GM10248 (cell line): Measurements from ENCODE around the gene FGF1.

ENCODE experiments used
- CTCF ChIA-PET: fragments of 300-600 bp; sonication (Branson Sonifier 250); formaldehyde crosslinking; extraction: SDS; loops from one replicate; lab custom pipeline; 2021; ENCODE audit warnings: antibody characterized with exemption; lab: Yijun Ruan, JAX
- POLR2A ChIA-PET: fragments of 350-650 bp; sonication (Branson Sonifier 250); formaldehyde crosslinking; extraction: SDS; loops from one replicate; lab custom pipeline; 2020; ENCODE audit warnings: antibody characterized with exemption; lab: Yijun Ruan, JAX
- DNase-seq: peaks from one replicate; pipeline ENCODE4 v3.0.0; 2012; ENCODE audit errors: extremely low spot score
- TF ChIP-seq, protein P1 (sequence below): IDR thresholded peaks from 2 replicates; pipeline ENCODE4 v1.5.1; 2012; ENCODE audit warnings: mild to moderate bottlenecking, low read depth; ENCODE audit errors: extremely low read depth, missing control alignments, control extremely low read depth

Gene FGF1

DNA sequence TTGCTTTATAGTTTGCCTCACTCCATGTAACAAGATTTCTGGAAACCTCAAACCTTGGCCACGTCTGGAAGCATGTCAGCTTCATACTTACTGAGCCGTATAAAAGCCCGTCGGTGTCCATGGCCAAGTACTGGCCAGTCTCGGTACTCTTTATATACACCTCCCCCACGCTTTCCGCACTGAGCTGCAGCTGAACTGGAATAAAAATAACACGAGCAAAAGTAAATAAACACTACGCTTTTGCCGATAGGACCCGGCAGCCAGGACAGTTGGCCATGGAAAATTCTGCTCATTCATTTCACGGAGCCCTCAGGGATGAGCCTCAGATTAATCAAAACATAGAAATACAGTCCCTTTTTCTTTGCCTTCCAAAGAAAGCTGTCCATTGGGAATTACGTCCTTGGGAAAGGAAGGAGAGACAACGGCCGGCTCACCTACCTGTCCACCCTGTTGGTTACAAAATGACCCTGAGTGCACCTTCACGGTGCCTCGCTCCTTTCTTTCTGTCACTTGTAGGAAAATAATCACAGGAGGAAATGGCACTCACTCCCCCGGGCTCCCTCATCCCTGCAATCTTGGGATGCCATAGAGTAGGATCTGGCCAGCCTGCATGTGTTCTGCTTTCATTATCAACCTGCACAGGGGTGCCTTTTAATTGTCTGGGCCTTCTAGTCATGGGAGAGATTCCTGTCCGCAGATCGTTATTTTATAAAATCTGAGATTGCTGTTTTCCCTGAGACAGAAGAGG lies 85.1 kb downstream of the FGF1 start:
- ChIA-PET CTCF (no interaction called here), POLR2A (no interaction called here)
- no peak for DNase-seq
- TF ChIP-seq, protein P1, sequence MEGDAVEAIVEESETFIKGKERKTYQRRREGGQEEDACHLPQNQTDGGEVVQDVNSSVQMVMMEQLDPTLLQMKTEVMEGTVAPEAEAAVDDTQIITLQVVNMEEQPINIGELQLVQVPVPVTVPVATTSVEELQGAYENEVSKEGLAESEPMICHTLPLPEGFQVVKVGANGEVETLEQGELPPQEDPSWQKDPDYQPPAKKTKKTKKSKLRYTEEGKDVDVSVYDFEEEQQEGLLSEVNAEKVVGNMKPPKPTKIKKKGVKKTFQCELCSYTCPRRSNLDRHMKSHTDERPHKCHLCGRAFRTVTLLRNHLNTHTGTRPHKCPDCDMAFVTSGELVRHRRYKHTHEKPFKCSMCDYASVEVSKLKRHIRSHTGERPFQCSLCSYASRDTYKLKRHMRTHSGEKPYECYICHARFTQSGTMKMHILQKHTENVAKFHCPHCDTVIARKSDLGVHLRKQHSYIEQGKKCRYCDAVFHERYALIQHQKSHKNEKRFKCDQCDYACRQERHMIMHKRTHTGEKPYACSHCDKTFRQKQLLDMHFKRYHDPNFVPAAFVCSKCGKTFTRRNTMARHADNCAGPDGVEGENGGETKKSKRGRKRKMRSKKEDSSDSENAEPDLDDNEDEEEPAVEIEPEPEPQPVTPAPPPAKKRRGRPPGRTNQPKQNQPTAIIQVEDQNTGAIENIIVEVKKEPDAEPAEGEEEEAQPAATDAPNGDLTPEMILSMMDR: no peak

GRCh38 chr5:142600092-142600491 lies 85.8 kb downstream of the FGF1 start:
- no peak for DNase-seq
- ChIA-PET POLR2A (no interaction called here), CTCF (no interaction called here)
- TF ChIP-seq, protein P1: no peak

GRCh38 chr5:142598338-142598700 lies 87.6 kb downstream of the FGF1 start:
- TF ChIP-seq, protein P1: no peak
- ChIA-PET POLR2A (no interaction called here), CTCF (interaction anchor here (1.3 kb wide), 1 partner anchor 14 kb away, joined by 3 read pairs; no protein-coding TSS in a partner anchor)
- no peak for DNase-seq

GRCh38 chr5:142597546-142598337 lies 88.1 kb downstream of the FGF1 start:
- ChIA-PET CTCF (interaction anchor here (1.3 to 2.4 kb wide), 2 partner anchors 11 to 15 kb away, joined by 3 to 12 read pairs; no protein-coding TSS in a partner anchor), POLR2A (no interaction called here)
- TF ChIP-seq, protein P1: no peak
- DNase-seq: no peak

- POLR2A ChIA-PET: no interaction called here
- TF ChIP-seq, protein P1: no peak
- CTCF ChIA-PET: interaction anchor here (2.1 to 2.4 kb wide), 2 partner anchors 10 to 58 kb away, joined by 6 to 12 read pairs; no protein-coding TSS in a partner anchor
- DNase-seq: no peak
Observed at GRCh38 chr5:142597025-142597424, 88.9 kb downstream of the FGF1 start.

- TF ChIP-seq, protein P1: no peak
- no peak for DNase-seq
- ChIA-PET POLR2A (no interaction called here), CTCF (interaction anchor here (1.3 kb wide), 1 partner anchor 15 kb away, joined by 3 read pairs; no protein-coding TSS in a partner anchor)
Observed at GRCh38 chr5:142592365-142592764, 93.5 kb downstream of the FGF1 start.
